PC-9 (cell line): ENCODE data around the gene USP37. TPM values are rescaled to one million over a fixed set of nuclear protein-coding genes. Genes with fewer than 3 reads are reported as not detected.

Experiments
- BruUV-seq: library from RNA; stranded (reverse); fragments of 400-500 nt; replicated peaks from 2 replicates; lab custom pipeline; 2021; lab: Mats Ljungman, UMichigan
- CTCF ChIA-PET: fragments of 300-600 bp; sonication (Branson Sonifier 250); formaldehyde crosslinking; loops from one replicate; lab custom pipeline; 2022; ENCODE audit warnings: antibody characterized with exemption; lab: Charles Lee
- POLR2A ChIA-PET: fragments of 300-600 bp; sonication (Branson Sonifier 250); formaldehyde crosslinking; loops from one replicate; lab custom pipeline; 2022; ENCODE audit warnings: antibody characterized with exemption; ENCODE audit not compliant: unreplicated experiment; lab: Charles Lee
- DNase-seq, 2 experiments: peaks; one replicate each; pipeline versions ENCODE4 v3.0.0 to v3.0.0-alpha.2; 2015 to 2022; ENCODE audit warnings: mixed read lengths in 1 of 2
- H2AFZ ChIP-seq: fragments of 200-600 bp; sonication (generic); 2 replicates; pipeline ENCODE4 v1.8.1; 2017; ENCODE audit warnings: antibody characterized with exemption
- H3F3A ChIP-seq: fragments of 200-600 bp; sonication (generic); 2 replicates; pipeline ENCODE4 v1.8.1; 2017; ENCODE audit warnings: antibody characterized with exemption, mild to moderate bottlenecking, low read depth; ENCODE audit not compliant: insufficient read depth
- H3K27ac ChIP-seq: fragments of 200-600 bp; sonication (generic); 2 replicates; pipeline ENCODE4 v1.6.1; 2016; ENCODE audit warnings: mixed run types
- H3K27me3 ChIP-seq: fragments of 200-600 bp; sonication (generic); 2 replicates; pipeline ENCODE4 v1.6.1; 2016; ENCODE audit warnings: low read depth, mixed run types; ENCODE audit not compliant: insufficient read depth
- H3K36me3 ChIP-seq: fragments of 200-600 bp; sonication (generic); 2 replicates; pipeline ENCODE4 v1.6.1; 2016; ENCODE audit warnings: low read depth, mixed run types
- H3K4me1 ChIP-seq: fragments of 200-600 bp; sonication (generic); replicated peaks from 2 replicates; pipeline ENCODE4 v1.6.1; 2016; ENCODE audit warnings: mixed run types; ENCODE audit not compliant: insufficient read depth
- H3K4me2 ChIP-seq: fragments of 200-600 bp; sonication (generic); 2 replicates; pipeline ENCODE4 v1.6.1; 2017; ENCODE audit warnings: mixed run types
- H3K4me3 ChIP-seq: fragments of 200-600 bp; sonication (generic); 2 replicates; pipeline ENCODE4 v1.6.1; 2016; ENCODE audit warnings: mixed run types
- H3K79me2 ChIP-seq: fragments of 200-600 bp; sonication (generic); 2 replicates; pipeline ENCODE4 v1.6.1; 2017; ENCODE audit warnings: low read depth, mixed run types
- H3K9me2 ChIP-seq: fragments of 200-600 bp; sonication (generic); 2 replicates; pipeline ENCODE4 v1.8.1; 2017; ENCODE audit warnings: mild to moderate bottlenecking; ENCODE audit not compliant: insufficient read depth
- H3K9me3 ChIP-seq: fragments of 200-600 bp; sonication (generic); 2 replicates; pipeline ENCODE4 v1.8.1; 2016; ENCODE audit warnings: low read depth; ENCODE audit not compliant: insufficient read depth
- H4K20me1 ChIP-seq: fragments of 200-600 bp; sonication (generic); 2 replicates; pipeline ENCODE4 v1.8.1; 2017; ENCODE audit not compliant: insufficient read depth
- CTCF ChIP-seq: fragments of 200-600 bp; sonication (generic); conservative IDR thresholded peaks from 2 replicates; pipeline ENCODE4 v1.6.1; 2017; ENCODE audit warnings: mixed run types, antibody characterized with exemption, mild to moderate bottlenecking, moderate library complexity
- EZH2 ChIP-seq: fragments of 200-600 bp; sonication (generic); IDR thresholded peaks from 2 replicates; pipeline ENCODE4 v1.8.0; 2017; ENCODE audit warnings: antibody characterized with exemption, low read depth
- intact Hi-C: fragments of 100-400 bp; cut with micrococcal nuclease; formaldehyde crosslinking; loops from one replicate; pipeline ENCODE4 v1.10.0; 2022; ENCODE audit not compliant: unreplicated experiment
- total RNA-seq: library from RNA; stranded (reverse); gene quantifications from 2 replicates; pipeline ENCODE4 v1.2.3, GENCODE V29; 2021

USP37 gene
- total RNA-seq, 1 experiment from 2014 or later = 15.4 TPM

DNA sequence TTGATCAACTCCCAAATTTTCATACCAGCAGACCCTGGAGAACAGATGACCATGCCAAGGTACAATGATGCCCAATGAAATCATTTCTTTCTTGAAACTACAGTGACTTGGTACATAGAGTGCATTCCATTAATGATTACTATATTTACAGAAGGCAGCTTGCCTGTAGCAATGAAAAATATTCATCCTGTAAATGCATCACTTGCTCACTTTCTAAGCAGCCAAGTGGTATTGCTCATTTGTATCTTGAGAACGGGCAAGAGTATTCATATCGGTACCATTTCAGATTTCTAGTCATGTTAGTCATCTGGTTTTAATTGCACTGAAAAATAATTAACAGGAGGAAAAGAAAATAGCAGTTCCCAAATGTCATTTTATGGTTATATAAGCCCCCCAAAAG lies 89.6 kb downstream of the USP37 start:
- no peak overlapping the region for H3K4me2 ChIP-seq
- no peaks in the 10 kb centered on the region; the same call in 1 of the 2 replicates for H3F3A ChIP-seq
- H3K27me3 ChIP-seq = no peaks in the 10 kb centered on the region
- DNase-seq = no peak
- H4K20me1 ChIP-seq = no peaks in the 10 kb centered on the region
- CTCF ChIA-PET = no interaction called here
- no peak overlapping the region for H3K27ac ChIP-seq
- H3K9me2 ChIP-seq = no peaks in the 10 kb centered on the region
- no peak overlapping the region for H2AFZ ChIP-seq
- H3K4me1 ChIP-seq = no peaks in the 10 kb centered on the region
- intact Hi-C loops = no loop called here
- no TSS peak for BruUV-seq
- peaks cover 18% of the 10 kb centered on the region for H3K36me3 ChIP-seq
- H3K79me2 ChIP-seq = no peaks in the 10 kb centered on the region
- no peak overlapping the region for H3K4me3 ChIP-seq
- POLR2A ChIA-PET = no interaction called here
- no peak for TF ChIP-seq EZH2
- TF ChIP-seq CTCF = no peak
- no peaks in the 10 kb centered on the region for H3K9me3 ChIP-seq

- BruUV-seq = no TSS peak
- H3K4me1 ChIP-seq = no peaks in the 10 kb centered on the region
- CTCF ChIA-PET = interaction anchor here (0.7 kb wide), 1 partner anchor 14 kb away, joined by 3 read pairs; no protein-coding TSS in a partner anchor
These were observed 90.9 kb downstream of the USP37 start for GRCh38 chr2:218477247-218477646.

DNA sequence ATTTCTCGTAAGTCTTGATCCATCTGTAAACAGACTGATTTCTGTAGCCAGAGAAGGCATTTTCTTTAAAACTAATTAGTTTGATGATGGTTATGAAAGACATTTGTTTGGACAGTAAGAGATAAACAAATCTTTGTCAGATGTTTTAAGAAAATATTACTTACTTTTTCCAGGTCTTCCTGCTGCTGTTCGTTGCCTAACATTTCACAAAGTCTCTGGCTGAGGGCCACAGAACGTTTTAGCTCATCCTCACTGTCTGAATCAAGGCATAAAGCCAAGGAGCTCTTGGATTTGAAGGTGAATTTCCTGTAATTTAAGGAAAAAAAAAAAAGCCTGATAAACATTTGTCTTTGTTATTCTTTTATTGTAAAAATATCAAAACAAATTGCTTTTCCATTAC lies 91.5 kb downstream of the USP37 start:
- ChIA-PET POLR2A (no interaction called here), CTCF (interaction anchor here (0.7 kb wide), 1 partner anchor 118 kb away, joined by 4 read pairs; no protein-coding TSS in a partner anchor)
- no TSS peak for BruUV-seq
- intact Hi-C loops = no loop called here
- TF ChIP-seq CTCF (no peak), EZH2 (no peak)
- no peaks in the 10 kb centered on the region; the same call in 1 of the 2 replicates for H3F3A ChIP-seq
- no peaks in the 10 kb centered on the region for H4K20me1 ChIP-seq
- no peak overlapping the region for H3K27ac ChIP-seq
- no peaks in the 10 kb centered on the region for H3K4me1 ChIP-seq
- no peak overlapping the region for H3K4me2 ChIP-seq
- peaks cover 20% of the 10 kb centered on the region for H3K36me3 ChIP-seq
- no peak overlapping the region for H3K4me3 ChIP-seq
- no peak overlapping the region for H2AFZ ChIP-seq
- no peaks in the 10 kb centered on the region for H3K79me2 ChIP-seq
- no peaks in the 10 kb centered on the region for H3K9me3 ChIP-seq
- no peaks in the 10 kb centered on the region for H3K9me2 ChIP-seq
- H3K27me3 ChIP-seq = no peaks in the 10 kb centered on the region
- DNase-seq = no peak

More at GRCh38 chr2:218477247-218477646, 90.9 kb downstream of the USP37 start:
- Histone ChIP-seq H3K4me2 (no peak overlapping the region), H2AFZ (no peak overlapping the region), H3F3A (no peaks in the 10 kb centered on the region; the same call in 1 of the 2 replicates), H4K20me1 (no peaks in the 10 kb centered on the region), H3K36me3 (peaks cover 23% of the 10 kb centered on the region), H3K79me2 (no peaks in the 10 kb centered on the region), H3K9me2 (no peaks in the 10 kb centered on the region), H3K4me3 (no peak overlapping the region), H3K27ac (no peak overlapping the region), H3K9me3 (no peaks in the 10 kb centered on the region), H3K27me3 (no peaks in the 10 kb centered on the region)
- no peak for DNase-seq
- intact Hi-C loops = no loop called here
- POLR2A ChIA-PET = no interaction called here
- TF ChIP-seq CTCF (no peak), EZH2 (no peak)
